ENCODE measurements around the gene ARHGEF39.

ARHGEF39 gene

DNA sequence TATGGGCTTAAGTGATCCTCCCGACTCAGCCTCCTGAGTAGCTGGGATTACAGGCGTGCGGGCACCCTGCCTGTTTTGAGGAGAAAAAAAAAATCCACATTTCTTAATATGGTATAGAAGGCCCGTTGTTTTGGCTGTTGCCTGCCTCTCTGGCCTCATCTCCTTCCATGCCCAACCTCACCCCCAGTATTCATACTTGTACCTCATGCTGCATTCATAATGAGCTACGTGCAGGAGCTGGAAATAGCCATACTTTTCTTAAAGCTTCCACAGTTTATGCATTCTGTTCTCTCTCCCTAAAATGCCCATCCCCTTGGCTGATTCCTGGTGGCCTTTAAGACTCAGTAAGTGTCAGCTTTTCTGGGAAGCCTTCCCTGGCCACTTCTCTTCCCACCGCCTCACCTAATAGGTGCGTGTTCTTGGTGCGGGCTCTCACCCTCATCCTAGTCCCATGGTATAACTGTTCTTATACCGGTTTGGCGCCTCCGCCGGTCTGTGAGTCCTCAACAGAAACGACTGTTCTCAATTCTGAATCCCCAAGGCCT, 26.8 kb upstream of the ARHGEF39 start:
- DNase-seq (ENCODE audit: extremely low read depth in 1 of 2, low read depth in 1 of 2) = no peak

DNA sequence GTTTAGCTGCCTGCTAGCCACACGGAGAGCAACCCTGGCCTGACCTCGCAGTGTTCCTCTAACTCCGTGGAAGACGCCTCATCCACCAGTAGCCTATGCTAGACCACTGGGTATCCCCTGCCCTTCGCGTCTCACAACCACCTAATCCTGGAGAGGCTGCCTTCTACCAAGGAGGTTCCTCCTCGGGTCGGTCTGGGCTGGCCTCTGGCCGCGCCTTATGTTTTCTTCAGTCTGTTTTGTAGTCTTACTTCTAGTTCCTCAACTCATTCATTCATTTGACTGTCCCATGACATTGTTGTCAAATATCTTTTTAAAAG, 26.3 kb upstream of the ARHGEF39 start:
- DNase-seq (ENCODE audit: extremely low read depth in 1 of 2, low read depth in 1 of 2) = no peak

DNA sequence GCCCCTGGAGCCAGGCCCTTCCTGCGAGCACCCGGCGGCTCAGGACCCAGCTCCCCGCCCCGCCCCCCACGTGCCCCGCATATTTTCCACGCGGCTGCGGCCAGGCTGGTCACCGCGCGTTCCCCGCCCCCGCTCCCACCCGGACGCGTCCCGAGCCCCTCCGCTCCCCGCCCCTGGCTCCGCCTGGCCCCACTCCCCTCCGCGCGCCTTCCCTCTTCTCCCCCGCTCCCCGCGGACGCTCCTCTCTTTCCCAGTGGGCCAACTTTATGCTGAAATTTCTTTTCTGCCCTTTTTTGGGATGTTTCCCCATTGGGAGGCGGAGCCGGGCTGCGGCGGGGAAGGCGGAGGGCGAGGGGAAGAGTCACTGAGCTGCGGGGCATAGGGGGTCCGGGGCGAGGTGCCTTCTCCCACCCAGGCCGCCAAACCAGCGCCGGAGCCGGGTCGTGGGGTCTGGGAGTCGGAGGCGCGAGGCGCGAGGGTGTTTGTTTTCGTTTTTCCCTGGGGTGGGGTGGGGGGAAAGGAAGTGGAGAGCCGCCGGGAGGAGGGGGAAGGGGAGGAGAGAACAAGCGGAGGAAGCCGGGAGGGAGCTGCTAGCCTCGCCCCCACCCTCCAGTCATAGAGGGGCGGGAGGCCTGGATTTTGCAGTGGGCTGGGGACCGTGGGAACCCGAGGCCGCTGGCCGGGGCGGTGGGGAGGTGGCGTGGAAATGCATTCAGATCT, 25.8 kb upstream of the ARHGEF39 start:
- DNase-seq (ENCODE audit: extremely low read depth in 1 of 2, low read depth in 1 of 2) = peak in 1 of 2 donors; percentile 17

DNA sequence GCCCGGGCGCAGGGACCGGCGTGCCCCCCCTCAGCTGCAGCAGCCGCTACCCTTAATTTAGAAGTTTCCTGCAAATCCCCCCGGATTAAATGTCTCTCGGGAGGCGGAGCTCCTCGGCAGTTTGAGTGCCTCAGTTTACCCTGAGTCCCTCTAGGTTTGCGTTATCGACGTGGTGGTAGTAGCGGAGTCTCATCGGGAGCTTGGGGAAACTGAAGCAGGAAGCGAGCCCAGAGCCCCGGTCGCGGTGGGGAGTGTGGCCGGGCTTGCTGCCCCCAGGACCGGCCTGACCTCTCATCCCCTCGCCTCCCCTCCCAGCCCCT, 25.3 kb upstream of the ARHGEF39 start:
- DNase-seq (ENCODE audit: extremely low read depth in 1 of 2, low read depth in 1 of 2) = no peak

DNA sequence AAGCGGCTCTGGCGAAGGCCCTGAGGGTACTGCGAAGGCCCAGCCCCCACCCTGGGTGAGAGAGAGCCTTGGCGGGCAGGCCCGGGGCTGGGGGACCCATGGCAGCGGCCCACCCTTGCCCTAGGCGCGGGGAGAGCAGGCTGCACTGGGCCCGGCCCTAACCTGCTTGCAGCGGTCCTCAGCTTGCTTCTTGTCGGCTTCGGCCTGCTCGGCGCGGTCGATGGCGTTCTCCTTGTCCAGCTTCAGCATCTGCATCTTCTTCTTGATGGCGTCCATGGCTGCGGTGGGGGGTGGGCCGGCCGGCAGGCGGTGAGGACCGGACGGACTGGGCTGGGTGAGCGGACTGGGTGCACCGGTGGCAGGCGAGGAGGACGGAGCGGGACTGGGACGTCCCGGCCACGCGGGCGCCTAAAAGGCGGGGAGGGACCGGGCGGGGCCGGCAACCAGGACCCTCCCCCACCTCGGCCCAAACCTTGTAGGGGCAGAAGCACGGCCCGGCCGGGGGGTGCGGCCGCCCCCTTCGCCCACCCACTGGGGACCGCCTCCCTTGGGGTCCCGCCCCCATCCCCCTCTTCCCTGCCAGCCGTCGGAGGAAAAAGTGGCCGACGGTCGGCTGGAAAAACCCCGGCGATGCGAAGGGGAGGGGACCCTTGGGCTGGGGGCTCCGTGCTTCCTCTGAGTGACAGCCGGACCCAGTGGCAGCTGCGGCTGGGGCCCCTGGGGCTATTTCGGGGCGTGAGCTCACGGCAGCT, 24.7 kb upstream of the ARHGEF39 start, which contains the start of gene TPM2:
Gene TPM2 (minus strand): TSS at position 384 of the 752 bp plus-strand sequence. CDS start 108 bp downstream, at position 276.
- no peak for DNase-seq (ENCODE audit: extremely low read depth in 1 of 2, low read depth in 1 of 2)

DNA sequence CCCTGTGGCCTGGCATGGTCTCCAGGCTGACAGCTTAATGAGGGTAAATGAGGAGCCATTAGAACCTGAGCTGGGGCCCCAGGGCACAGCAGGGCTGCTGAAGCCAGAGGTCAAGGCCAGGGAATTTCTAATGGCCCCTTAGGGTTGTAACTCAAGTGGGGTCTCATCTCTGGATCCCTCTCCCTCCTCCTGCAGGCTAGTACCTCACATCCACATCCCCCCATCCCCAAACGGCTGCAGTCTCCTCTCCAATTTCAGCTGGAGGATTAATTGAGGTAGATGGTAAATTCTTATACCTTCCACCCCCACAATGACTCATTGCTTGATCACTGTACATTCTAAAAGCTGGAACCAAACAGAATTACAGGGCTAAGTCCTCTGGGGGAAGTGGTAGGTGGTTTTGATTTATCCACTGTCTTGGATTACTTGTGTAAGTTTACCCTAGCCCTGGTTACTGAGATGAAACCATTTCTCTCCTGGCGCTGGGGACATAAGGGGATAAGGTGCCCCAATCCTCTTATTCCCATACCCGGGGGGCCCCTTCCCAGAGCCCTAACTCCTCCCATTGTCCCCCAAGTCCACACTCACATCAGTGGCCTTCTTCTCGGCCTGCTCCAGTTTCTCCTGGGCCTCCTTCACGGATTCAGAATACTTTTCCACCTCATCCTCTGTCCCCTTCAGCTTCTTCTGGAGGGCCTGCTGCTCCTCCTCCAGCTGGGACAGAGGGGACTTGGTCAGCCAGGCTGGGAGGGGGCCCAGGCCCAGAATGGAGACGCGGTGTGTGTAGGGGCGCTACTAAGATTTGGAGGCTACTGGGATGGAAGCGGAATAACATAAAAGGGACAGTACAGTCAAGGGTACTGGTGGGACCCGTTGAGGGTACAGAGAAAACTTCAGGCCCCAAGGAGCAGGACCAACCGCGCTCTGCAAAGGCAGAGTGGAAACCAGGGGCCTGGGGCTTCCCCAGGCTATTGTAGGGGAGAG, 23.9 kb upstream of the ARHGEF39 start:
- DNase-seq (ENCODE audit: extremely low read depth in 1 of 2, low read depth in 1 of 2) = no peak

DNA sequence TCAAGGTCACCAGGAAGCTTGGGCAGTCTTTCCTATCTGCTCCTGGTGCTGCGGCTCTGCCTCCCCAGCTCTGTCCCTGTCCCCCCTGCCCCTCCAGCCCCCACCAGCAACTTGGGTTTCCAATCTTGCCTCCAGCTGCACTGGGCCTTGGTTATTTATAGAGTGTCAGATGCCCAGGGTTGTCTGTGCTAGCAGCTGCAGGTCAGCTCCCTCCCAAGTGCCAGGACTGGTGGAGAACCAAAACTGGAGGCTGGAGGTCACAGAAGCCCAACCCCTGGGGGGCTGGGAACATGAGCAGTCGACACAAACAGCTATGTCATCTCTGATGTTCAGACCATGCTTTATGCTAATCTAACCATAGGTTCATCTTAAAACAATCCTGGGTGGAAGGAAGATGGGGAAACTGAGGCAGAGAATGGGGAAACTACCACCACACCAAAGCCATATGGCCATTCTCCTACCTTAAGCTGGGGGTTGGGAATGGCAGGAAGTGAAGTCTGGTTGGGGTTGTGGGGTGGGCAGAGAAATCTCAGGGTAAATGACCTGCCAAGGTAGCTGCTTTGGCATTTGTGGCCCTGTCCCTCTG, 23.1 kb upstream of the ARHGEF39 start:
- DNase-seq (ENCODE audit: extremely low read depth in 1 of 2, low read depth in 1 of 2) = no peak

DNA sequence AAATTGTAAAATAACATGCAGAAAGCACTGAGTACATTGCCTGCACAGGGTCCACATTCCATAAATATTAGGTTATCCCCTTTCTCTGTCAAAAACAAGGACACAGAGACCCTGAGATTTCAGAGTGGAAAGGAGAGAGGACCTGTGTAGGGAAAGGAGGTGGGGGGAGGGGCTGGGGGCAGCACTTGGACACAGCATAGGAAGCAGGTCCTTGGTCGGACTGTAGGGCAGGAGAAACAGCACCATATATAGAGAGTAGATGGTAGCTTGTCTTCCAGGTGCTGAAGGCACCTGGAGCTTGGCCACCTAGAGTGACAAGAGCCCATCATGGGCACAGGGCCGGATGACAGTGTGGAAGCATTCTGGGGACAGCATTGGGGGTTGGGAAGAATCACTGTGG, 22.3 kb upstream of the ARHGEF39 start:
- DNase-seq (ENCODE audit: extremely low read depth in 1 of 2, low read depth in 1 of 2) = no peak

DNA sequence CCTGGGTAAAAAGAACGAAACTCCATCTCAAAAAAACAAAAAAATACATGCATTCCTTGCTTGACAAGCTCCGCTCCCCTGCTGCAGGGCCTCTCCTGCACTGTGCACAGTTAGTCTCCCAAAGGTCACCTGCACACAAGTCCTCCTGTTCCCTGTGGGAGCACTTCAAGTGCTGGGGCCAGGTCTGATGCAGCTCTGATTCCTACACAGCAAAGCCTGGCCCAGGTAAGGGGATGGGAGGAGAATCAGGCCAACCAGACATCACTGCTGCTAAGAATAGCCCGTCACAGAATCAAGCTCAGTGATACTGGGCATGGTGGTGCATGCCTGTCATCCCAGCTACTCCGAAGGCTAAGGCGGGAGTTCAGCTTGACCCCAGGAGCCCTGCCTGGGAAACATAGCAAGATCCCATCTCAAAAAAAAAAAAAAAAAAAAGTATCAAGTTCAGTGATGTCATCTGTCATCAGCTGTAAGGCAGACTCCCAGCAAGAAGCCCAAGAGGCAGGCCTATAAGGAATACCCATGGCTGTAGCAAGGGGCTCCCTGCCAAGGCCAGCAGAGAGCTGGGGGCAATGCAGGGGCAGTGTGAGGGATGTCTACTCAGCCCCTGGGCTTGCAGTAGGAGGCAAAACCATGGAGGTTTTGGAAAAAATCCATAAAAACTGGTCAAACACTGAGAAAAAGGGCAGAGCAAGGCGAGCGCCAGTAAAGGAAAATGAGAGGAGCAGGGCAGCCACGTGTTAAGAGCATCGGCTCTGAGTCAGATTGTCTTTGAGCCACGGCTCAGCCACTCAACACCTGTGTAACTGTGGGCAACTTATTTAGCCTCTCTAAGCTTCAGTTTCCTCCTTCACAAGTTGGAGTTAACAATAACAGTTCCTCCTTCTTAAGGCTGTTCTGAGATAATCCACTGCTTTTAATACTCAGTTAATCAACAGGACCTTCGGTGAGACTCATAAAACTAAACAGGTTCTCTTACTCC, 21.5 kb upstream of the ARHGEF39 start:
- DNase-seq (ENCODE audit: extremely low read depth in 1 of 2, low read depth in 1 of 2) = no peak

DNA sequence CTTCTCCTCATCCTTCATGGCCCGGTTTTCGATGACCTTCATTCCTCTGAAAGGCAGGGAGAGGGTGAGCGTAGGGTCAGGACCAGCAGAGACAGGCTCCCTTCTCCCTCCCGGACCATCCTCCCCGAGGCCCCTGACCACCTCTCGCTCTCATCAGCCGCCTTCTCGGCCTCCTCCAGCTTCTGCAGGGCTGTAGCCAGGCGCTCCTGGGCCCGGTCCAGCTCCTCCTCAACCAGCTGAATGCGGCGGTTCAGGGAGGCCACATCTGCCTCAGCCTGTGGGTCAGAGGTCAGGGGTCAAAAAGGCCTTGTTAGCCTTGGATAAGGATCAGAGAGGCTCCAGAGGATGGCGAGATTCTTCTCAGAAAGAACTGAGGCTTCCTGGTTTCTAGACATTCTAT, 20.5 kb upstream of the ARHGEF39 start:
- no peak for DNase-seq (ENCODE audit: extremely low read depth in 1 of 2, low read depth in 1 of 2)

DNA sequence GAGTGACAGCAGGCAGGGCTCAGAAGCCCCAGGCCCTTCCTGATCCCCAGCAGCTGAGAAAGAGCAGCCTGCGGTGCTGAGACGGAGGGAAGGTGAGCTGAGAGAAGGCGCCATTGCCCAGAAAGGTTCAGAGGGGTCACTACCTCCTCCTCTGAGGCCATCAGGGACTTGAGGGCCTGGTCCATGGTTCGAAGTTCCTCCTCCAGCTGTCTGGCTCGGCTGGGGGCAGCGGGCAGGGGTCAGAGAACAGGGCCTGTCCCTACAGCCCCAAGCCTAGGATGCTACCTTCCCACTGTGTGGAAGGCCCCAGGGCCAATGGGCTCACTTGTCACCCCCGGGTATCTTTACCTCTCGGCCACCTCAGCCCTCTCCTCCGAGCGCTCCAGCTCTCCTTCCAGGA, 19.9 kb upstream of the ARHGEF39 start:
- no peak for DNase-seq (ENCODE audit: extremely low read depth in 1 of 2, low read depth in 1 of 2)

DNA sequence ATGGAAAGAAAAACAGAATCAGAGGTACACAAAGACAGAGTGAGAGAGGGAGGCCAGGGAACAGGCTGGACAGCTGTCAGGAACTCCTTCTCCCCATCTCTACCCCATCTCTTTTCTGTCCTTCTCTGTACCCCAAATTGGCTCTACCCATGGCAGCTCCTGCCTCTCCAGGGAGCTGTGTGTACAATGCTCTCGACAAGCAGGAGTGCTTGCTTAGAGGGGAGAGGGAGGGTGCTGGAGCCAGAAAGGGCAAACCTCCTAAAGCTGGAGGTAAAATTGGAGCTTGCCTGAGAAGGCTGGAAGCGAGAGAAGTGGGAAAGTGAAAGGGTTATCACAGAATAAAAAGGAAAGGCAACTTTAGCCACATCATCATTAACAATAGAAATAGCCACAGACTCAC, 18.3 kb upstream of the ARHGEF39 start:
- DNase-seq (ENCODE audit: extremely low read depth in 1 of 2, low read depth in 1 of 2) = no peak

DNA sequence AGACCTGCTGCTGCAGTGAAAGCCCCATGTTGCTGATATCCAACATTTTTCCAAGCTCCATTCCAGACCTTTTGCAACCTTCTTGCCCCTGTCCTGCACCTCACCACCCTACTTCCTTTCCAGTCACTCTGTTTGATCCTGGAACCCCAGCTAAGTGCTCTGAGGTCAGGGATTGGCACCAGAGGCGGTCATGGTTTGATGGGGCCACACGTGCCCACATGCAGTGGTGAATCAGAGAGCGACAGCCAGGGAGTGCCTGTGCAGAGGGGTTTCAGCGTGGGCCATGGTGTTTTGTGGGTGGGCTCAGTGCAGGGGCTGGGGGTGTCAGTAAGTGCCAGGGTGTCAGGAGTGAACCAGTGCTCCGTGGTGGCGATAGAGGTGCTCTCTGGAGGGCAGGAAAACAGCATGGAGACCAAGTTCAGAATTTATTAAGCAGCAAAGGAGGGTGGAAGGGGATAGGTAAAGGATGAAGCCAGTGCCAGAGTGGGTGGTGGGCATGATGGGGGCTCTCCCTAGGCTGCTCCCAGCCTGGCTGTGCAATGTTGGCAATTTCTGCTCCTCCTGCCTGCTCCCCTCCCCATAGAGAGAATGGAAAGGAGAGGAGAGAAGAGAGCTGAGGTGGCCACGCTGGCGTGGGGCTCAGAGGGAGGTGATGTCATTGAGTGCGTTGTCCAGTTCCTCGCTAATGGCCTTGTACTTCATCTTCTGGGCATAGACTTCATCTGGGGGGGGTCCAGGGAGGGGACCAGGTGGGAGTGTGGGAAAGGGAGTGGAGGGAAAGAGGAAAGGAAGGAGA, 17.7 kb upstream of the ARHGEF39 start:
- DNase-seq (ENCODE audit: extremely low read depth in 1 of 2, low read depth in 1 of 2) = no peak

DNA sequence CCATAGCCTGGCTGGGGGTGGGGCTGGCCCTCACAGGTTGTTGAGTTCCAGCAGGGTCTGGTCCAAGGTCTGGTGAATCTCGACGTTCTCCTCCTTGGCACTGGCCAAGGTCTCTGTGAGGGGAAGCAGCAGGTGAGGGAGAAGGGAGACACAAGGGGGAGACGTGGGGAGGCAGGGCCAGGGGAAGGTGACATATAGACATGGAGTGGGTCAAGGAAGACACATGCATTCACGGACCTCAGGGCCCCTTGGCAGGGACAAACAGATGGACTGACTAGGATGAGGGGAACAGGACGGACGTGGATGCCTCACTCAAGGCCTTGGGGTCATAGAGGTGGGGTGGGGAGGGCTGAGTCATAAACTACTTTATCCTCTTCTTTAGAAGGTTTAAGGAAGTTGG, 17.1 kb upstream of the ARHGEF39 start:
- no peak for DNase-seq (ENCODE audit: extremely low read depth in 1 of 2, low read depth in 1 of 2)

DNA sequence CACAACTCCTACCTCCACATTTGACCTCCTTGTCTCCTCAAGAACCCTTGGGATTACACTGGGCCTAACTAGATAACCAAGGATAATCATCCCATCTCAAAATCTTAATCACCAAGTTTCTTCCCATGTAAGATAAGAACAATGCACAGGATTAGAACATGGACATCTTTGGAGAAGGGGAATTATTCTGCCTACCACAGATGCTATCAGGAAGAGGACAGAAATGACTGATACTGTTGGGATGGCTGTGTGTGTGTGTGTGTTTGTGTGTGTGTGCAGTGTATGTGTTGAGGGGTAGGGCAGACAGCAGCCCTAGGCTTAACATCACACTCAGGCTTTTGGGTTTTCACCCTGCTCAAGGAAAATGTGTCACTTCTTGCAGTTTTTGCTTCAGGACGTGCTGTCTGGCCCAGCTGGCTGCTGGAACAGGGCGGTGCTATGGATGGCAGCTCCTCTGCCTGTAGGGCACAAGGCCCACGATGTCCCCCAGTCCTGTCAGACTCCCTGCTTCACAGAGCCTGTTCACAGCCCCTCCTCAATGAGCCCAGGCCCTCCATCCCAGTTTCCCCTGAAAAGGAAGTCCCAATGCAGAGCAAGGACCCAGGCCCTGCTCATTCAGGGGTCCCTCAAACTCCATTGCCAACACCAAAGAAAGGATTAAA, 16.5 kb upstream of the ARHGEF39 start:
- DNase-seq (ENCODE audit: extremely low read depth in 1 of 2, low read depth in 1 of 2) = no peak

DNA sequence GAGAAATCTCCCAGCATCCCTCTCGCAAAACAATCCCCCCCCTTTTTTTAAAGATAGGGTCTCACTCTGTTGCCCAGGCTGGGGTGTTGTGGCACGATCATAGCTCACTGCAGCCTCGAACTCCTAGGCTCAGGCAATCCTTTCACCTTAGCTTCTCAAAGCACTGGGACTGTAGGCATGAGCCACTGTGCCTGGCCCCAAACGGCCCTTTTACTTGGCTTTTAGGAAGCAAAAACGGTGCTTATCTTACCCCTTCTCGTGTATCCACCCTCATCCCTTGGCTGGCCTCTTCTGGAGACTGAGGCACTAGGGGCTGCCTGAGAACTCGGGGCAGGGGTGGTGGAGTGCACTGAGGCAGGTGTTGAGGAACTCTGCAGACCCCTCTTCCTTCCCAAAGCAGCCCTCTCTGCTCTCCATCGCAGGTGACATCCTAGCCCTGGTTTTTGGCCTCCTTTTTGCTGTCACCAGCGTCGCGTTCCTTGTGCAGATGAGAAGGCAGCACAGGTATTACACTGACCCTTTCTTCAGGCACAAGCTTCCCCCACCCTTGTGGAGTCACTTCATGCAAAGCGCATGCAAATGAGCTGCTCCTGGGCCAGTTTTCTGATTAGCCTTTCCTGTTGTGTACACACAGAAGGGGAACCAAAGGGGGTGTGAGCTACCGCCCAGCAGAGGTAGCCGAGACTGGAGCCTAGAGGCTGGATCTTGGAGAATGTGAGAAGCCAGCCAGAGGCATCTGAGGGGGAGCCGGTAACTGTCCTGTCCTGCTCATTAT, 15.5 kb upstream of the ARHGEF39 start:
- no peak for DNase-seq (ENCODE audit: extremely low read depth in 1 of 2, low read depth in 1 of 2)

DNA sequence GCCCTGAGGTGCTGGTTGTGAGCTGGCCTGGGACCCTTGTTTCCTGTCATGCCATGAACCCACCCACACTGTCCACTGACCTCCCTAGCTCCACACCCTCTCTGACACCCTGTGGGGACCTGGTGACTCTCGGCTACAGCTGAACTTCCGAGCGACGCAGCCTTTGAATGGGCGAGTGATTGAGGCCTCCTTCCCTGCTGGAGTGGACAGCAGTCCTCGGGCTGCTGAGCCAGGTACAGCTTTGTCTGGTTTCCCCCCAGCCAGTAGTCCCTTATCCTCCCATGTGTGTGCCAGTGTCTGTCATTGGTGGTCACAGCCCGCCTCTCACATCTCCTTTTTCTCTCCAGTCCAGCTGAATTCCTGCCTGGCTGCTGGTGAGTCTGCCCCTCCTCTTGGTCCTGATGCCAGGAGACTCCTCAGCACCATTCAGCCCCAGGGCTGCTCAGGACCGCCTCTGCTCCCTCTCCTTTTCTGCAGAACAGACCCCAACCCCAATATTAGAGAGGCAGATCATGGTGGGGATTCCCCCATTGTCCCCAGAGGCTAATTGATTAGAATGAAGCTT, 14.9 kb upstream of the ARHGEF39 start:
- no peak for DNase-seq (ENCODE audit: extremely low read depth in 1 of 2, low read depth in 1 of 2)
